HG03045 (cell line): Measurements from ENCODE around the gene ANAPC15.
A peak's percentile ranks its signal among the peaks of the same experiment; 100 is the strongest.
"Not testable (repeated sequence)": the region's sequence is repeated elsewhere in the genome, so short reads cannot be mapped to it uniquely, and the experiment has no call there.

Experiments used
- ATAC-seq: cut with Tn5 transposase; IDR thresholded peaks from one replicate; pipeline ENCODE4 v1.9.1; 2021; ENCODE audit warnings: mild to moderate bottlenecking, moderate library complexity; ENCODE audit not compliant: unreplicated experiment

ANAPC15 gene

GRCh38 chr11:72112143-72112977, at the start of gene ANAPC15:
ANAPC15 (minus strand) TSS chr11:72112695; CDS start chr11:72111276, 1,419 bp downstream.
- ATAC-seq: peak; percentile 89

GRCh38 chr11:72160319-72160718, 47.8 kb upstream of the ANAPC15 start:
- no peak for ATAC-seq

- no peak for ATAC-seq
These were observed 44.6 kb upstream of the ANAPC15 start for GRCh38 chr11:72157131-72157530.

GRCh38 chr11:72155751-72156150, 43.3 kb upstream of the ANAPC15 start:
- no peak for ATAC-seq

- ATAC-seq: no peak
These were observed 42.3 kb upstream of the ANAPC15 start for GRCh38 chr11:72154816-72155215.

DNA sequence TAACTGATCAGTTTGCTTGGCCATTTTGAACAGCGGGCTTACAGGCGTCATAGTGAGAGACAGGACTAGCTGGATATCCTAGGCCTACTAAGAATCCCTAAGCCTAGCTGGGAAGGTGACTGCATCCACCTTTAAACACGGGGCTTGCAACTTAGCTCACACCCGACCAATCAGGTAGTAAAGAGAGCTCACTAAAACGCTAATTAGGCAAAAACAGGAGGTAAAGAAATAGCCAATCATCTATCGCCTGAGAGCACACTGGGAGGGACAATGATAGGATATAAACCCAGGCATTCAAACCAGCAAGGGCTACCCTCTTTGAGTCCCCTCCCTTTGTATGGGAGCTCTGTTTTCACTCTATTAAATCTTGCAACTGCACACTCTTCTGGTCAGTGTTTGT, 41.4 kb upstream of the ANAPC15 start:
- ATAC-seq: not testable (repeated sequence)

- ATAC-seq: no peak
These were observed 38.4 kb upstream of the ANAPC15 start for GRCh38 chr11:72150882-72151281.

DNA sequence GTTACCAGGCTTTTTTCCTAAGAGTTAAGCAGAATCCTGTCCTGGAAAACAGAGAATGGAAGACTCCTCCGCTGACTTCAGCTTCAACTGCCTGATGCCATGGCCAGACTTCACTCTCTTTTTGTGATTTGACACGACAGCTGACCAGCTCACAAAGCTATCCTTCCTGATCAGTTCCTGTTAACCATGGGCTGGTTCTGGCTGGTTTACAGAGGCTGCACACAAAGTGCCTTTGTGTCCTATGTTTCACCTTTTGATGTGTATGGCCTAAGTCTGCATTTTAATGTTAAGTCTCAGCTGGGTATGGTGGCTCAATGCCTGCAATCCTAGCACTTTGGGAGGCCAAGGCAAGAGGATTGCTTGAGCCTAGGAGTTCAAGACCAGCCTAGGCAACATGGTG, 34.1 kb upstream of the ANAPC15 start:
- no peak for ATAC-seq

- ATAC-seq: no peak
These were observed 32.5 kb upstream of the ANAPC15 start for GRCh38 chr11:72144807-72145565.

GRCh38 chr11:72142543-72142942, 30.0 kb upstream of the ANAPC15 start:
- ATAC-seq: not testable (repeated sequence)

GRCh38 chr11:72142086-72142485, 29.6 kb upstream of the ANAPC15 start:
- not testable (repeated sequence) for ATAC-seq

DNA sequence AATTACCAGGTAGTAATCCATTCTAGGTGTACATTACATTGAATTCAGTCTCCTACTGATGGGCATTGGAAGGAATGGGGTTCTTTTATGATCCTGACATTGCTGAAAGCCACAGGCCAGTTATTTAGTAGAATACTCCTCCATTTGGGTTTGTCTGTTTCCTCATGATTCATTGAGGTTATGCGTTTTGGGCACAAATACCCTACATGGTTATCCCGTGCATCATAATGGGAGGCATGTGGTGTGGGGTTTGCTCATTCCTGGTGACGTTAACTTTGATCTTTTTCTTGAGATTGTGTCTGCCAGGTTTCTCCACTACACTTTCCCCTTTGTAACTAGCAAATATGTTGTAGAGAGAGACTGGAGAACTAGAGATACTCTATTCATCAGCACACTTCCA, 28.6 kb upstream of the ANAPC15 start:
- ATAC-seq: no peak

DNA sequence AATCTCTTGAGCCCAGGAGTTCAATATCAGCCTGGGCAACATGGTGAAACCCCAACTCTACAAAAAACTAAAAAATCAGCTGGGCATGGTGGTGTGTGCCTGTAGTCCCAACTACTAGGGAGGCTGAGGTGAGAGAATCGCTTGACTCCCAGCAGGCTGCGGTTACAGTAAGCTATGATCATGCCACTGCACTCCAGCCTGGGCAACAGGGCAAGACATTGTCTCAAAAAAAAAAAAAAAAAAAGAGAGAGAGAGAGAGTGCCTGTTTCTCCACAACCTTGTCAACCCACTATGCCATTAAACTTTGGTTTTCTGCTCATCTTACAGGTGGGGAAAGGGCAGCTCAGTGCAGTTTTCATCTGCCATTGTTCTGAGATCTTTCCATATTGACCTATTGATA, 28.2 kb upstream of the ANAPC15 start:
- ATAC-seq: no peak

DNA sequence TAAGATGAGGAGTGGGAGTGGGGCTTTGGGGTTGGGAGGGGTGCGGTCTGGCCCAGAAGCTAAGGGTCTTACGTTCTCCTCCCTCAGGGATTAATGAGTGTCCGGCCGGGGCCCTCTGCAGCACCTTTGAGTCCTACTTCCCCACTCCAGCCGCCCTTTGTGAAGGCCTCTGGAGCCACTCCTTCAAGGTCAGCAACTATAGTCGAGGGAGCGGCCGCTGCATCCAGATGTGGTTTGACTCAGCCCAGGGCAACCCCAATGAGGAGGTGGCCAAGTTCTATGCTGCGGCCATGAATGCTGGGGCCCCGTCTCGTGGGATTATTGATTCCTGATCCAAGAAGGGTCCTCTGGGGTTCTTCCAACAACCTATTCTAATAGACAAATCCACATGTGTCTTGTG, 27.0 kb upstream of the ANAPC15 start:
- no peak for ATAC-seq

GRCh38 chr11:72138821-72139390, 26.4 kb upstream of the ANAPC15 start:
- no peak for ATAC-seq

- no peak for ATAC-seq
These were observed 24.3 kb upstream of the ANAPC15 start for GRCh38 chr11:72136684-72137262.

GRCh38 chr11:72135891-72136683, 23.6 kb upstream of the ANAPC15 start:
- ATAC-seq: no peak

DNA sequence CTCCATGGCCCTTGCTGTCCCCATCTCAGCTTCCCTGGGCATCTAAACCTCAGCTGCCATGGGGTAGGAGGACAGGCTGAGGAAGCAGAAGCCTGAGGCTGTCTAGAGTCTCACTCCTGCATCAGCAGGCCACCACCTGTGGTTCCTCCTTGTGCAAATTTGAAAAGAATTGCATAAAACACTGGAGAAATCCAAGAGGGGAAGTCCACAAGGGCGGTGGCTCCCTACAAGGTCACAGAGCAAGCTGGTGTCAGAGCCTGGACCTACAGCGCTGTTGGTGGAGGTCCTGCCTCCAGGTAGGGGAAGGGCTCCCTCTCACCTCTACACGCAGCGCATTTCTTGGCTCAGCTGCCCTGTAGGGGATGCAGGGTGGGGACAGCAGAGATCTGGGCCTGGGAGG, 23.0 kb upstream of the ANAPC15 start, which contains the start of gene FOLR3:
FOLR3 (plus strand) TSS at position 253 of the 400 bp plus-strand sequence. CDS start 228 bp downstream, outside the sequence.
- not testable (repeated sequence) for ATAC-seq

- no peak for ATAC-seq
These were observed 20.2 kb upstream of the ANAPC15 start for GRCh38 chr11:72132646-72133045.

GRCh38 chr11:72129381-72129780, 16.9 kb upstream of the ANAPC15 start:
- ATAC-seq: no peak
